HepG2 (cell line): ENCODE data around the gene SLC4A7.

ENCODE experiments used
- CTCF ChIP-seq: sonication (generic); formaldehyde crosslinking; IDR thresholded peaks from 2 replicates; pipeline ENCODE4 v1.5.0; 2020; ENCODE audit warnings: mild to moderate bottlenecking, missing genetic modification reagents, moderate library complexity
- ELF1 ChIP-seq: sonication (generic); formaldehyde crosslinking; IDR thresholded peaks from 2 replicates; pipeline ENCODE4 v1.4.0; 2020; ENCODE audit warnings: missing genetic modification reagents
- EZH2 ChIP-seq: conservative IDR thresholded peaks from 2 replicates; pipeline ENCODE4 v1.6.1; 2012; ENCODE audit warnings: mild to moderate bottlenecking, low read depth, low read length, moderate library complexity
- KLF12 ChIP-seq: sonication (generic); formaldehyde crosslinking; IDR thresholded peaks from 2 replicates; pipeline ENCODE4 v1.4.0; 2020; ENCODE audit warnings: missing genetic modification reagents, borderline replicate concordance
- PBX3 ChIP-seq: sonication (generic); formaldehyde crosslinking; IDR thresholded peaks from 2 replicates; pipeline ENCODE4 v1.8.1; 2023; ENCODE audit warnings: missing genetic modification reagents, inconsistent platforms, borderline replicate concordance
- POLR2A ChIP-seq, 2 experiments: IDR thresholded peaks; 2 replicates each; pipeline ENCODE4 v1.6.1; 2011; ENCODE audit warnings: low read depth in 2 of 2, low read length in 2 of 2, mild to moderate bottlenecking in 1 of 2, moderate library complexity in 1 of 2; ENCODE audit not compliant: insufficient read depth in 1 of 2
- ZNF318 ChIP-seq: sonication (generic); formaldehyde crosslinking; IDR thresholded peaks from 2 replicates; pipeline ENCODE4 v1.4.0; 2020; ENCODE audit warnings: mild to moderate bottlenecking, missing genetic modification reagents
- ZNF337 ChIP-seq: sonication (generic); formaldehyde crosslinking; IDR thresholded peaks from 2 replicates; pipeline ENCODE4 v1.5.1; 2020; ENCODE audit warnings: missing genetic modification reagents, low read depth, mild to moderate bottlenecking, borderline replicate concordance
- ZNF484 ChIP-seq: sonication (generic); formaldehyde crosslinking; IDR thresholded peaks from 2 replicates; pipeline ENCODE4 v1.5.1; 2020; ENCODE audit warnings: mild to moderate bottlenecking, low read depth, missing genetic modification reagents, borderline replicate concordance
- ZNF777 ChIP-seq: sonication (generic); formaldehyde crosslinking; IDR thresholded peaks from 2 replicates; pipeline ENCODE4 v1.4.0; 2020; ENCODE audit warnings: missing genetic modification reagents
- ZZZ3 ChIP-seq: sonication (generic); formaldehyde crosslinking; IDR thresholded peaks from 2 replicates; pipeline ENCODE4 v1.4.0; 2020; ENCODE audit warnings: missing genetic modification reagents, mild to moderate bottlenecking, borderline replicate concordance

GRCh38 chr3:27429909-27430308 is 54.3 kb downstream of the SLC4A7 start:
- TF ChIP-seq CTCF (CRISPR knock-in tag), result no peak
- TF ChIP-seq ZZZ3 (CRISPR knock-in tag), result no peak
- TF ChIP-seq ELF1, result no peak
- no peak for TF ChIP-seq ZNF337 (CRISPR knock-in tag)
- no peak for TF ChIP-seq PBX3 (CRISPR knock-in tag)
- TF ChIP-seq ZNF484 (CRISPR knock-in tag), result no peak
- TF ChIP-seq KLF12 (CRISPR knock-in tag), result no peak
- no peak for TF ChIP-seq ZNF318 (CRISPR knock-in tag)
- TF ChIP-seq ZNF777 (CRISPR knock-in tag), result no peak
- no peak for TF ChIP-seq POLR2A (IDR thresholded peaks at IDR 0.05; ENCODE audit: insufficient read depth in 1 of 2, low read depth in 2 of 2, low read length in 2 of 2)
- TF ChIP-seq EZH2, result no peak
